DMS153 treated with DMSO at 0.1 percent for 48 hours (cell line): ENCODE measurements around the gene VPS26A.

ENCODE experiments used
- DNase-seq: peaks from one replicate; lab custom pipeline; 2025; ENCODE audit not compliant: unreplicated experiment; lab: John Stamatoyannopoulos, UW

Gene VPS26A

GRCh38 chr10:69218831-69219230, 94.9 kb downstream of the VPS26A start:
- no peak for DNase-seq

- no peak for DNase-seq
Observed at GRCh38 chr10:69220041-69220451, 96.1 kb downstream of the VPS26A start, which contains the start of gene HKDC1. Gene HKDC1 (plus strand): TSS chr10:69220332. CDS start chr10:69220436, 104 bp downstream.

- no peak for DNase-seq
Observed at GRCh38 chr10:69220507-69220906, 96.5 kb downstream of the VPS26A start.
